Fibroblast of skin of left biceps (primary cell): Measurements from ENCODE around the gene RNPEPL1.
"Not testable (repeated sequence)": the region's sequence is repeated elsewhere in the genome, so short reads cannot be mapped to it uniquely, and the experiment has no call there.

ENCODE experiments used
- DNase-seq, 2 experiments: peaks; one replicate each; pipeline ENCODE4 v3.0.0-alpha.2; 2013; ENCODE audit warnings: low read depth in 2 of 2

RNPEPL1 gene

GRCh38 chr2:240567872-240568677 lies at the start of gene RNPEPL1:
TSS of gene RNPEPL1 (plus strand) at chr2:240568484. CDS start at chr2:240568587, 103 bp downstream.
- DNase-seq = no peak

DNA sequence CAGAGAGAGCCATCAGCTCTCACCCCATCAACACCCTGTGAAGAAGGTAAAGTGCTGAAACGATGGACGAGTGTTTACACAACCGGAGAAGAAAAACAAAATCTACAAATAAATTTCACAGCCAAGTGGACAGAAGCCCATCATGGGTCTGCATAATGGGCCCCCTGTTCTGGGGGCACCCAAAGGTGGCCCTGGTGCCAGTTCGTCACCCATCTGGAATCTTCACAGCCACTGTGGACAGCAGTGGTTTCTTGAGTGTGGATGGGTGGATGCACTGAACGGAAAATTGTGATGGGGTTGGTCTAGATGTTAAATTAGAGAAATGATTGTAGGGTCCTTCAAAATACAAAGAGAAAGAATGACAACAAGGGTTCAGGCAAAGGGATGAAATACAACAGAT lies 49.3 kb upstream of the RNPEPL1 start:
- no peak for DNase-seq

- peak in 1 of 2 experiments; percentile 2 for DNase-seq
Measured at GRCh38 chr2:240519396-240520129, 48.7 kb upstream of the RNPEPL1 start.

DNA sequence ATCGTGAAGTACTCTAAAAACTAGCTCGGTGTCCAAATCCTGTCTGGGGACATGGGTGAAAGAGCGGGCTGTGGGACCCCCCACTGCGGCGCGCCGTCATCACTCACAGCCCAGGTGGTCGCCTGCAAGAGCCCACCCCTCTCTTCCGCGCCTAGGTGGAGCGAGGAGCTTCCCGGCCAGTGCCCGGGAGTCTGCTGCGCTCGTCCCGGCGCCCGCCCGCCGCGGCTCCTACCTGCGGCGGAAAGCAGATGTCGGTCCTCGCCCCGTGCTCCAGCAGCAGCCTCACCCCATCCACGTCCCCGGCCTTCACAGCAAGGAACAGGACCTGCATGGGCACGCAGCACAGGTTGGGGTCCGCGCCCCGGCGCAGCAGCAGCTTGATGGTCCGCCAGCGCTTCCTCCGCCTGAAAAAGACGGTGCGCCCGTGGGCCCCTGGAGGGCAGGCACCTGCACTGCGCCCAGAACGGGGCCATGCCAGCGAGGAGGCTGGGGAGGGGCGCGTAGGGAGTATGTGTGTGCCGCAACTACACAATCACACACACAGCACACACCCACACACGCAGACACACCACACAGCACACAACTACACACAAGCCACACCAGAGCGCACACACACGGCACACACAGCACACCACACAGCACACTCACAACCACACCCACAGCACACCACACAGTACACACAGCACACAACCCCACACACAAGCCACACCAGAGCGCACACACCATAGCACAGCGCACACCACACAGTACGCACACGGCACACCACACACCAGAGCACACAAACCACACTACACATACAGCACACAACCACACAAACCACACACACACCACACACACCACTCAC lies 47.9 kb upstream of the RNPEPL1 start:
- no peak for DNase-seq

DNA sequence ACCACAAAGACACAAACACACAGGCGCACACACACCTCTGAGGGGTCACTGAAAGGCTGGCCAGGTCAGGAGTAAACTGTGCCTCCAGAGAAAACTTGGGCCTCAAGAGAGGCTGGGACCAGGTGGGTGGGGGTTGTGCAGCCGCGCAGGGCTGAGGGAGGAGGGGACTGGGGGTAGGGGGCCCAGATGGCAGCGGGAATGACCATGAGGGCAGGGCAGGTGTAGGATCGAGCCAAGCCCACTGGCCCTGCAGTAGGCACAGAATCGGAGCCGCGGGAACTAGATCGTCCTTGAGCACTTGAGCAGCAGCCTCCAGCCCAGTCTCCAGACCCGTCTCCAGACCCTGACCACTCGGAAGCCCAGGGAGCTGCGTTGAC lies 47.3 kb upstream of the RNPEPL1 start:
- no peak for DNase-seq

- DNase-seq = not testable (repeated sequence)
Measured at GRCh38 chr2:240521885-240522284, 46.4 kb upstream of the RNPEPL1 start.

GRCh38 chr2:240522406-240522805 lies 45.9 kb upstream of the RNPEPL1 start:
- DNase-seq = no peak

DNA sequence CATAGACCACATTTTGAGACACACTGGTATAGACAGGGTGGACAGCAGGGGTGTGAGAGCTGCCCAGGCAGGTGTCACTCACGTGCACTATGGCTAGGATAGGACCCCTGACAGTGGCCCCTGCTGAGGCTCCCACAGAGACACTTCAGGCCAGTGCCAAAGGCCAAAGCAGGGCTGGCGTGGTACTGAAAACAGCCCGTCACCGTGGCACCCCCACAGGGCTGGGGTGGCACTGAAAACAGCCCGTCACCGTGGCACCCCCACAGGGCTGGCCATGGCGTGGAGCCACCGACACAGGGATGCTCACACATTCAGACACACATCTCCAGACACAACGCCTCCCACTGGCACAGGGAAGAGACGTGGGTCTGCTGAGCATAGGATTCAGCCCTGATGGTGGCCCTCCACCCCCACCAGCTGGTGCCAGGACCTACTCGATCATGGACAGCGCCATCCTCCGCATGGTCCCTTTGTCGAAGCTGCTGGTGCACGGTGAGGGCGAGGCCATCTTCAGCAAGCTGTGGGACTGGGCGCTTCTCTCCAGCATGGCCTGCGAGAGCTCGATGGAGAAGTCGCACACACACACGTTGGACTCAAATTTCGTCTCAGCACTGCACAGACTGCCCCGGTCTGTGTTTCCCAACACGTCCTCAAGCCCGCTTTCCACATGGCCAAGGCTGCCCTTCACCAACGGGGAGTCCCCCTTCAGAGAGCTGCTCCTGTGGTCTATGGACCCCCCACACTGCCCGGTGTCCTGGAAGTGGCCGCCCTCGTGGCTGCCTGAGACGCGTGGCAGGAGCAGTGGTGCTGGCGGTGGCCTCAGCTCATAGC lies 44.6 kb upstream of the RNPEPL1 start:
- no peak for DNase-seq

DNA sequence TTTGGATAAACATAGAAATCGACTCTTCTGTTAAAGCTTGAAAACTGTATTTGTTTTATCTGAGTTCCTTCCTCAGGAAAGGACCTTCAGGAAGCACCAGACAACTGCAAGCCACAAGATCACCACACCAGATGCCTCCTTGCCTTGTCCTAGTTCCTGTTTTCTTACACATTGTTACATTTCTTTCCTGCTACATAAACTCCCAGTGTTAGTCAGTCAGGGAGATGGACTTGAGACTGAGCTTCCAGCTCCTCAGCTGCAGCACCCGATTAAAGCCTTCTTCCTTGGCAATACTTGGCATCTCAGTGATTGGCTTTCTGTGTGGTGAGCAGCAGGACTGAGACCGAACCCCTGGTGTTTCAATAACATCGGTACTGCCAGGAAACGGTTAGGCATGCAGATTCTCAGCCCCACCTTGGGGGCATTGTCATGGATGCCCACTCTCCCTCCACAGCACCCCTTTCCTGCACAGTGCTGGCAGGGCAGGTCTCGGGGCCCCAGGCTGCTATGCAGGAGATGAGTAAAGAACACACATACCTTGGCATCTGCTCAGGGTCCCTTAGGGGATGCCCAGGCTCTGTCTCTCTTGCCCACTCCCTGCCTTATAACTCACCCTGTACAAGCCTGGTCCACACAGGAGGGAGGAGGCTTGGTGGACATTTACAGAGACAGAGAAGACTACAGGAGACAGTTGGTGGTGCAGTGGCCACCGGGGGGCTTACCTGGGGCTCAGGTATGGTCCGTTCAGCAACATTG lies 43.1 kb upstream of the RNPEPL1 start:
- no peak for DNase-seq

DNA sequence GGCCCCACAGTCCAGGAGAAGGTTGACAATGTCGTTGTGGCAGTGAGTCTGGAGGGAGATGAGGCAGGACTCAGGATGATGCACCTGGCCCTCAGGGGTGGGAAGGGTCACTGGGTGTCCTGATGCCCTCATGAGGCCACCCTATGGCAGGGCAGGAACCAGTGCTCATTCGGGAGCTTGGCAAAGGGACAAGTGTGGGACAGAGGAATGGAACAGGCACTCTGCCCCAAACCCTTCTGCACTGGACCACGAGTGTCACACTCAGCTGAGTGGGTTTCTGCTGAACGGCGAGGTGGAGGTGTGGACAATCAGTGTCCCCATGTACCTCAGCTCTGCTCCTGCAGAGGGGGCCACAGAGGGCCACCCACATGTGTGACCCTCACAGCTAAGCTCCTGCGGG lies 42.5 kb upstream of the RNPEPL1 start:
- no peak for DNase-seq

DNA sequence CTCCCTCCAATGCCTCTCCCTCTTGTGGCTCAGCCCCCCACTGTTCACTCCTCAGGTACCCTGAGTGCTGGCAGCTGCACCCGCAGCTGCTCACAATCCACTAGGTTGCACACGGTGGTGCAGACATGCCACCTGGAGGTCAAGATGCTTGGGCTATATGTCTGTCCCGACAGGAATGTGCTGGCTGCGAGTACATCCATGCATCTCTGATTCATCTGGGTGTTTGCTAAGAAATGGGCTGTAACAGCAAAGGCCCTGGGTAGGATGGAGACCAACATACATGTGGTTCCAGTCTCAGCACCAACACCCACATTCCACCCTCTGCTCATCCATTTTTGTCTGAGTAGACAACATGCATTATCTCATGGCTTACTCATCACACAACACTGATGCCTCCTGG lies 41.8 kb upstream of the RNPEPL1 start:
- no peak for DNase-seq

- no peak for DNase-seq
Measured at GRCh38 chr2:240527153-240527750, 41.0 kb upstream of the RNPEPL1 start.

GRCh38 chr2:240528406-240529040 lies 39.8 kb upstream of the RNPEPL1 start:
- DNase-seq = no peak

DNA sequence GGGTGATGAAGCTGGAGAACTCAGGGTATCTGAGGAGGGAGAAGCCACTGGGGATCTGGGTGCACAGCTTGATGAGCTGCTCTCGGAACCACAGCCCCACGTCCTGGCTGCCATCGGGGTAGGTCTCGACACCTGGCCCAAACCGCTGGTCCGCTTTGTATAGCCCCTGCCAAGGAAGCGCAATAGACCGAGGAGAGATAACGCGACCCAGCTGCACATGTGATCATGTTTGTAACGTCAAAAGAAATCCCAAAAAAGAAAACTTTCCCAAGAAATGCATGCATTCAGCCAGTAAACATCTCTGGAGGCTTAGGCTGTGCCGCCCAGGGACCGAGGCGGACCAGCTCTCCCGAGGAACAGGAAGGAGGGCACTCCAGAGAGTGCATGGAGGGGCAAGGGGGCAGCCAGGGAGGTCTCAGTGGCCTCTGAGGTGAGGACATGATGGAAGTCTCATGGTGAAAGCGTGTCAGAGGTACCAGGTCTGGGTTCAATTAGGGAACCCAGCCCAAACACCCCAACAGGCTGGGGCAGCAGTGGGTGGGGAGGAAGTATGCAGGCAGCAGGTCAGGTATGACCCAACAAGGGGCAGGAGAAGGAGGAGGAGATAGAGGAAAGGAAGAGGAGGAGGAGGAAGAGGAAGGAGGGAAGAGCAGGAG lies 38.8 kb upstream of the RNPEPL1 start:
- DNase-seq = no peak

DNA sequence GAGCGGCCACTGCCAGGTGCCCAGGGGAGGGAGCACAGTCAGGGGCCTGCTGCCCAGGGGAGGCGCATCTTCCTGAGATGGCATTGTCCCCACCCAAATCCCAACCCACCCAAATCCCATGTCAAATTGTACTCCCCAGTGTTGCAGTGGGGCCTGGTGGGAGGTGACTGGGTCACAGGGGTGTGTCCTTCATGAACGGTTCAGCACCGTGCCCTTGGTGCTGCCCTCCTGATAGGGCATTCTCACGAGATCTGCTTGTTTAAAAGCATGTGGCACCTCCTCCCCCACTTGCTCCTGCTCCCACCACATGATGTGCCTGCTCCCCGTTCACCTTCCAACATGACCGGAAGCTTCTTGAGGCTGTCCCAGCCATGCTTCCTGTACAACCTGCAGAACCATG lies 38.1 kb upstream of the RNPEPL1 start:
- no peak for DNase-seq

DNA sequence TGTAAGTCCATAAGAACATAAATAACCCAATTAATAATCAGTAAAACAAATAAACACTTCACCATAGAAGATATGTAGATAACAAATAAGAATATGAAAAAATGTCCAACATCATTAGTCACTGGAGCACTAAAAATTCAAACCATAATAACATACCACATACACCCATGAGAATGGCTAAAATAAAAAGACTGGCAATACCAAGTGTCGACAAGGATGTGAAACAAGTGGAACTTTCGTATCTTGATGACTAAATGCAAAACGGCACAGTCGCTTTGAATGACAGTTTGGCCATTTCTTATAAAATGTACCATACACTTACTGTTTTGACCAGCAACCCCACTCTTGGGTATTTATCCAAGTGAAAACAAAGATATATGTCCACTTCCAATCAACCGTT lies 37.2 kb upstream of the RNPEPL1 start:
- no peak for DNase-seq

GRCh38 chr2:240532031-240532775 lies 36.1 kb upstream of the RNPEPL1 start:
- no peak for DNase-seq

DNA sequence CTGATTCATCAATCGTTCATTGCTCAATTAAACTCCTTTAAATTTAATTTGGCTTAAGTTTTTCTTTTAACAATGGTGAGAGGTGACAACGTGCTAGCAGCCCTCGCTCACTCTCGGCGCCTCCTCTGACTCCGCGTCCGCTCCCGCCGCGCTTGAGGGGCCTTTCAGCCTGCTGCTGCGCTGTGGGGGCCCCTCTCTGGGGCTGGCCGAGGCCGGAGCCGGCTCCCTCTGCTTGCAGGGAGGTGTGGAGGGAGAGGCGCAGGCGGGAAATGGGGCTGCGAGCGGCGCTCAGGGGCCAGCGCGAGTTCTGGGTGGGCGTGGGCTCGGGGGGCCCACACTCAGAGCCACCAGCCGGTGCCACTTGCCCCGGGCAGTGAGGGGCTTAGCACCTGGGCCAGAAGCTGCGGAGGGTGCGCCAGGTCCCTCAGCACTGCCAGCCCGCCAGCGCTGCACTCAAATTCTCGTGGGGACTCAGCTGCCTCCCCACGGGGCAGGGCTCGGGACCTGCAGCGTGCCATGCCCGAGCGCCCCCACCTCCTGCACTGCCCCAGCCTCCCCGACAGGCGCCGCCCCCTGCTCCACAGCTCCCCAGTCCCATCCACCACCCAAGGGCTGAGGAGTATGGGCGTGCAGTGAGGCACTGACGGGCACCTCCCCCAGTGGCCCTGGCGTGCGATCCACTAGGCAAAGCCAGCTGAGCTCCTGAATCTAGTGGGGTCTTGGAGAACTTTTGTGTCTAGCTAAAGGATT lies 30.1 kb upstream of the RNPEPL1 start:
- no peak for DNase-seq
